Brain pericyte (primary cell): Measurements from ENCODE around the gene SHISA9.

Experiments used
- DNase-seq: peaks from one replicate; pipeline ENCODE4 v3.0.0-alpha.2; 2012; ENCODE audit warnings: low read depth, low spot score

Gene SHISA9

DNA sequence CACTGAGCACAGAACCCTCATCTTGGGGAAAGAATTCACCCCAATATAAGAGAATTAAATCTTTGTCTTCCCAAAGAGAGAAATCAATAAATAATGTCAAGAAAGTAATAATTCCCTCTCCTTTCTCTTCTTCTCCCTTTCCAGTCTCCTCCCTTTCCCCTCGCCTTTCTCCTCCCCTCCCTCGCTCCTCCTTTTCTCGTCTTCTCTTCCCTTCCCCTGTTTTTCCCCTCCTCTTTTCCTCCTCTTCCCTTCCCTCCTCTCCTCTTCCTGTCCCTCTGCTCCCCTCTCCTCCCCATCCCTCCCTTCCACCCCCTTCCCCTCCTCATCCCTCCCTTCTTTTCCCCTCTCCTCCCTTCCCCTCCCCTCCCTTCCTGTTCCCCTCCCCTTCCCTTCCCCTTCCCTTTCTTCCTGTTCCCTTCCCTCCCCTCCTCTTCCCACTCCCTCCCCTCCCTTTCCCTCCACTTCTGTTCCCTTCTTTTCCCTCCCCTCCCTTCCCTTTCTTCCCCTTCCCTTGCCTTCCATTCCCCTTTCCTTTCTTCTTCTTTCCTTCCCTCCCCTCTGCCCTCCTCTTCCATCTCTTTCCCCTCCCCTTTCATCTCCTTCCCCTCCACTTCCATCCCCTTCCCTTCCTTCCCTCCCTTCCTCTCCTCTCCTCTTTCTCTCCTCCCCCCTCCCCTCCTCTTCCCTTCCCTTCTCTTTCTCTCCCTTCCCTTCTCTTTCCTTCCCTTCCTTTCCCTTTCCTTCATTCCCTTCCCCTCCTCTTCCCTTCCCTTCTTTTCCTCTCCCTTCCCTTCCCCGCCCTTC lies 363.6 kb downstream of the SHISA9 start:
- DNase-seq: no peak

DNA sequence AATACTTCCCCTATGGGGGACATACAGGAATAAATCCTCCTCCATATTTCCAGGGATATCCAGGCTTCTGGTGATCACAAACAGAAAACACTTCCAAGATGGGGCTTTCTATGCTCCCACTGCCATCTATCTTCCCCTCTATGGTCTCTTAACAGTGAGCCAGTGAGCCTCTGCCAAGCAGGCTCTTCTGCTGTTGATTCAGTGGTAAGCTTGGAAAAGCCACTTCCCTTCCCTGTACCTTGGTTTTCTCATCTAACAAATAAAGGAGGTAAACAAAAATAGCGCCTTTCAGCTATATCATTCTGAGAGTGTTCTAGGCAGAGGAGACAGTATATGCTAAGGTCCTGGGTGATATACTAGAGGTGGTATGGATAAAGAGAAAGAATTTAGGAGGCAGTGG lies 368.0 kb downstream of the SHISA9 start:
- no peak for DNase-seq

DNA sequence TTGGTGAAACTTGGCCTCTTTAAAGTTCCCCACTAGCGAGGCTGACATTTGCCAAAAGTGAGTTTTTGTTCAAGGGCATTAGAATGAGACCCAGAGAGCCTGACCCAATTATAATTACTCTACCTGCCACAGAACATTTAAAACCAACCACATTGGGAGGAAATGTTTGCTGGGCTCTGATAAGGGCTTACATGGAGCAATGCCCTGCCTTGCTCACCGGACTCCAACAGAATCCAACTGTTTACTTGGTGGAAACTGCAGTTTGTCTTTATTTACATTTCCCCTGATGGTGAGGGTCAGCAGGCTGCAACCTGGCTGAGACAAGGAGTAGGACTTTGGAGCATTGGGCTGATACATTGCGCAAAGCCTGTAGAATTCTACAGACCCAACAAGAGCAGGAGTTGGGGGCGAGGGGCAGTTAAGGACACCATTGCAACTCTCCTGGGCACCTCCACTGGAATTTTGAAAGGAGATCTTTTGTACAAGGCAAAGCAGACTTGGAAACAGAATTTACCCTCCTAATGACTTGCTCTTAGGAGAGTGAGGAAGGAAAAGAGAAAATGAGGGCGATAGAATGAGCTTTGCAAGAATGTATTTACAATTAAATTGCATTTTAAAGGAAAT lies 368.6 kb downstream of the SHISA9 start:
- DNase-seq: no peak

DNA sequence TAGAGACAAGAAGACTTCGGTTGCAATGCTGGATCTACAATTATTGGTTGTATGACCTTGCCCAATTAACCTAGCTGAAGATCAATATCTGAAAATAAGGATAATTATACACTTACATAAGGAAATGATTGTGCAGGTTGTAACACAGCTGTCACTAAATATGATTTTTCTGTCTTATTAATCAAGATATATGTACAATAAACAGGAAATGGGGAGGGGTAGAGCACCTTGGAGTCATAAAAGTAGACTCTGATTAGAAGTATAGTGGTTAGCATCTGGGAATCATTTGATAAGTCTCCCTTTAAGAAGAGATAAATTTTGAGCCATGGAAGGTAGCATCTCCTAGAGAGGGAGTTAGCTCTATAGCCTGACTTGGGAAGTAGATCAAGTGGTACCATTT lies 369.2 kb downstream of the SHISA9 start:
- no peak for DNase-seq

DNA sequence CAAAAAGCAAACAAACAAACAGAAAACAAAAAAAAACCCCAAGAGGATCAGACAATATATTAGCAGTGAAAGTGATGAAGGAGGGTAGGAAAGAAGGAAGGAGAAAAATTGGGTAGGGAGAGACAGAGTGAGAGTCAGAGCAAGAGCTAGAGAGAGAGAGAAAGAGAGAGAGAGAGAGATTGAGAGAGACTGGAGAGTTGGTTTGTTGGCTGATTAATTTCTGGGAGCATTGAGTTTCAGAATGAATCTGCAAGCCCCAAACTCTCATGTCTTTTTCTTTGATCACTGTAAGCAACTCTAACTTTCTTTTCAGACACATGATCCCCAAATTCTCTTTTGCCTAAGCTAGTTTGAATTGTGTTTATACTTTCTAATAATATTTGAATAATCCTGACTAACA lies 388.1 kb downstream of the SHISA9 start:
- no peak for DNase-seq
